ENCODE data around the gene BCL3. TPM values are rescaled to one million over a fixed set of nuclear protein-coding genes. Genes with fewer than 3 reads are reported as not detected.
"Not testable (repeated sequence)": the region's sequence is repeated elsewhere in the genome, so short reads cannot be mapped to it uniquely, and the experiment has no call there.

Gene BCL3
- total RNA-seq = 14.6 TPM
- long read RNA-seq, transcript BCL3-201 (9 exons, 2,038 nt) = major isoform, 26 of 33 reads
- long read RNA-seq, partial matches to known transcripts = 2 of 33 reads
- long read RNA-seq, other reads (novel, unspliced or antisense) = 4 of 33 reads

DNA sequence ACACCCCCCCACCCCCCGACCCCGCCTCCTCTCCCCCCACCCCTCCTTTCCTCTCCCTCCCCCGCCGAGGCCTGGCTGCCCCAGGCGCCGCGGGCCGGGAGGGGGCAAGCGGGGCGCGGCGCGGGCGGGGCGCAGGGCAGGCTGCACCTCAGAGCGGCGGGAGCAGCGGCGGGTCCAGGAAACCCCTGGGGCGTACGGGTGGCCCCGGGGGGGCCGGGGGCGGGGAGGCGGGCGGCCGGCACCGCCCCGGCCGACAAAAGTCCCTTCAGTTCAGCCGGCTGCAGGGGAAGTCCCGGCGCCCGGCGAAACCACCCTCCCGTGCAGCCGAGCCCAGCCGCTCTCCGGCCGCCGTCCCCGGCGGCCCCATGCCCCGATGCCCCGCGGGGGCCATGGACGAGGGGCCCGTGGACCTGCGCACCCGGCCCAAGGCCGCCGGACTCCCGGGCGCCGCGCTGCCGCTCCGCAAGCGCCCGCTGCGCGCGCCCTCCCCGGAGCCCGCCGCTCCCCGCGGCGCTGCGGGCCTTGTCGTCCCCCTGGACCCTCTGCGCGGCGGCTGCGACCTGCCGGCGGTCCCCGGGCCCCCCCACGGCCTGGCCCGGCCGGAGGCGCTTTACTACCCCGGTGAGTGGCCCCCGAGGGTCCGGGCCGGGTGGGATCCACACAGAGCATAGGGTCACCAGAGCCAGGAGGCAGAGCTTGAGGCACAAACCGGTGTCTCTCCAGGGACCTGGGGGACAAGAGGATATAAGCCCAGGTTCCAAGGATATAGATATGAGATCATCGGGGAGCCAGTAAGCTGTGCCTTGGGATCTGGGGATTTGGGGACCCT, at the start of gene BCL3:
TSS of gene BCL3 (plus strand) at position 283 of the 829 bp plus-strand sequence. CDS start at position 366, 83 bp downstream.
- DNase-seq (peak; percentile 87), ATAC-seq (ENCODE audit: poor library complexity) (peak; percentile 48)
- intact Hi-C loops (cut with DNase I) = no loop called here

DNA sequence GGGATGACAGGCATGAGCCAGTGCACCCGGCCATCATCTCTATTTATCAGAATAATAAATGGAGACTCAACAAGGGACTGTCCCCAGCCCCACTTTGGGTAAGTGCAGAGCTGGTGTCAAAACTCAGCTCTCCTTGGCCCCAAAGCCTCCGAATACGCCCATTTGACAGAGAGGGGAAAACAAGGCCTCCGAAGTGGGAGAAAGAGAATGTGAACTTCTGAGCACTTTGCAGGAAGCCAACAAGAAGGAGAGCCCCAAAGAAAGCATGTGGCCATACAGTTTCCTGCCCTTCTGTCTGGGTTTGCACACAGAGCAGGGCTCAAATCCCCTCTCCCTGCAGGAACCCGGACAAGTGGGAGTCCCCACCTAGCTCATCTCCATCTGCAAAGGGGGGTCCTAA, 48.0 kb upstream of the BCL3 start:
- intact Hi-C loops (cut with DNase I) = no loop called here
- ATAC-seq (ENCODE audit: poor library complexity) (no peak), DNase-seq (no peak)

GRCh38 chr19:44701228-44701627, 47.3 kb upstream of the BCL3 start:
- ATAC-seq (ENCODE audit: poor library complexity) (no peak), DNase-seq (no peak)
- intact Hi-C loops (cut with DNase I) = no loop called here

DNA sequence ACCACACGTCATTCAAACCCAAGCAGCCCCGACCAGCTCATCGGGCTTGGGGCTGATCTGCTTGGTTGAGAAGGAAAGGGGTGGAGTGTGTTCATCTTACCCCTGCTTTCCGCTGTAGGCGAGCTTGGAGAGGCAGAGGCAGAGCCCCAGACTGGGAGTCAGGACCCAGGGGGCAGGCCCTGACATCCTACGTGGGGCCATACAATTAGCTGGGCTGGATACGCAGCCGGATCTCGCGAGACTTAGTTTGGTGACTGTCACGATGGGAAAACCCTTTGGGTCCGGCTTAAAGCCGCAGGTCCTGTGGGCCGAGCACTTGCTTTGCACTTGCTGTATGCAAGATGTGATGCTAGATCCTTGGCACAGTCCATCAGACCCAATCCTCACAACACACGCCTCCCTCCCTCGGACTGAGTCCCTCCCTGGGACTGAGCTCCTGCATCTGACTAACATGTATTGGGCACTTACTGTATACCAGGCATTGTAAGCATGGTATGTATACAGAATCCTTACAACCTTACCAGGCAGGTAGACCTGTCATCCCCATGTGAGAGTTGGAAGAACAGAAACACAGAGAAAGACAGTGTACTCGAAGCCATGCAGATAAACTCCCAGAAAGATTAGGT, 45.8 kb upstream of the BCL3 start:
- ATAC-seq (ENCODE audit: poor library complexity) = no peak
- no peak for DNase-seq

DNA sequence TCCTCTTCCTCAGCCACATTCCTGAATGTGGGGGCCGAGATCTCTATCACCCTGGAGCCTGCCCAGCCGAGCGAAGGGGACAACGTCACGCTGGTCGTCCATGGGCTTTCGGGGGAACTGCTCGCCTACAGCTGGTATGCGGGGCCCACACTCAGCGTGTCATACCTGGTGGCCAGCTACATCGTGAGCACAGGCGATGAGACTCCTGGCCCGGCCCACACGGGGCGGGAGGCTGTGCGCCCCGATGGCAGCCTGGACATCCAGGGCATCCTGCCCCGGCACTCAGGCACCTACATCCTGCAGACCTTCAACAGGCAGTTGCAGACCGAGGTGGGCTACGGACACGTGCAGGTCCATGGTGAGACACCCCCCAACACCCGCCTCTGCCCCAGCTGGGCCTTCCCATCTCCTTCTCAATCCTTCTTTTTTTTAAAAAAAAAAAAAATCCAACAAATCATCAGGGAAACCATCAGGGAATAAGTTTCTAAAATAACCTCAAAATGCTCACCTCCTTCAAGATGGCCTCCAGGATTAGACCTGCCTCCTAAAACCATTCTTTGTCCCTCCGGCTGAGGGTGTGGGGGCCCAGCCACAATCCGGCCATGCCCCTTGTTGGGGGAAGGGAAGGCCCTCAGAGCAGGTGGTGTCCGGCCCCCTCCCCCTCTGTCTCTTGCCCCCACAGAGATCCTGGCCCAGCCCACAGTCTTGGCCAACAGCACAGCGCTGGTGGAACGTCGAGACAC, 45.0 kb upstream of the BCL3 start:
- intact Hi-C loops (cut with DNase I) = no loop called here
- no peak for ATAC-seq (ENCODE audit: poor library complexity)
- no peak for DNase-seq

More for the DNA sequence above, 45.8 kb upstream of the BCL3 start:
- intact Hi-C loops (cut with DNase I) = no loop called here

- ATAC-seq (ENCODE audit: poor library complexity) (no peak), DNase-seq (no peak)
- intact Hi-C loops (cut with DNase I) = no loop called here
Measured at GRCh38 chr19:44704982-44705381, 43.5 kb upstream of the BCL3 start.

GRCh38 chr19:44705502-44706010, 43.0 kb upstream of the BCL3 start:
- intact Hi-C loops (cut with DNase I) = no loop called here
- DNase-seq (no peak), ATAC-seq (ENCODE audit: poor library complexity) (no peak)

DNA sequence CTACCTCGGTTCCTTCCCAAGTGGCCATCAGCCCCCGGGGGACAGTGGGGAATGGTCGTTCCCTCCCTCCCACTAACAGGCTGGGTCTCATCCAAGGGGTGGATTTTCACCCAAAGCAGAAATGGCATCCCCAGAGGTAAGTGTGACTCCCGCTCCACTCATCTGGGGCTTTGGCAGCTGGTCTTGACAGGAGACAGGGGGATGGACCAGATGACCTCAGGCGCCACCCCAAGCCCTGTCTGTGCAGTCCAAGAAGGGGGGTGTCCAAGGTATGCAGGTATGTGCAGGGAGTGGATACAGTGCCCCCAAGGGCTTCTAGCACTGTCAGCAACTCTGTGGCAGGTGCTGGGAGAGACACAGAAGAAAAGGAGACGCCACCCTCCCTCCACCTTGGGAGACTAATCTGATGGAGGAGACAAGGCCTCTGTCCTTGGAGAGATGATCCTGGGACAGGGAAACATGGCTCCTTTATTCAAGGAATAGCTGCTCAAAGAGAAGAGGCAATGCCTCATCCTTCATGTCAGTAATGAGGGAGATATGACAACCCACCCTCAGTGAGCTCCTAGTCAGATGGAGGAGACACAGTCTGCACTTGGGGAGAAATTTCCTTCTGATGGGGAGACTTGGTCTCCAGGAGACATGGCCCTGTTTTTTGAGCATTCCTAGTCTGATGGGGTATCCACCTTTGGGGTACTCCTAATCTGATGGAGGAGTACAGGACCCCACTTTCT, 41.8 kb upstream of the BCL3 start:
- ATAC-seq (ENCODE audit: poor library complexity) = no peak
- DNase-seq = no peak
- intact Hi-C loops (cut with DNase I) = no loop called here

- intact Hi-C loops (cut with DNase I) = no loop called here
- ATAC-seq (ENCODE audit: poor library complexity) = no peak
- DNase-seq = no peak
Measured at GRCh38 chr19:44707794-44708193, 40.7 kb upstream of the BCL3 start.

GRCh38 chr19:44708940-44709339, 39.6 kb upstream of the BCL3 start:
- DNase-seq (no peak), ATAC-seq (ENCODE audit: poor library complexity) (no peak)
- intact Hi-C loops (cut with DNase I) = no loop called here

- intact Hi-C loops (cut with DNase I); DNase-seq; ATAC-seq (ENCODE audit: poor library complexity): not testable (repeated sequence)
Measured at GRCh38 chr19:44709434-44710266, 38.9 kb upstream of the BCL3 start.

GRCh38 chr19:44710483-44710882, 38.0 kb upstream of the BCL3 start:
- DNase-seq (no peak), ATAC-seq (ENCODE audit: poor library complexity) (no peak)
- intact Hi-C loops (cut with DNase I) = no loop called here

GRCh38 chr19:44712864-44713515, 35.5 kb upstream of the BCL3 start:
- intact Hi-C loops (cut with DNase I) = no loop called here
- ATAC-seq (ENCODE audit: poor library complexity) (no peak), DNase-seq (no peak)

- DNase-seq = no peak
- no peak for ATAC-seq (ENCODE audit: poor library complexity)
- intact Hi-C loops (cut with DNase I) = no loop called here
Measured at GRCh38 chr19:44714597-44715169, 33.8 kb upstream of the BCL3 start.

- no peak for DNase-seq
- ATAC-seq (ENCODE audit: poor library complexity) = no peak
- intact Hi-C loops (cut with DNase I) = no loop called here
Measured at GRCh38 chr19:44717603-44718002, 30.9 kb upstream of the BCL3 start.

DNA sequence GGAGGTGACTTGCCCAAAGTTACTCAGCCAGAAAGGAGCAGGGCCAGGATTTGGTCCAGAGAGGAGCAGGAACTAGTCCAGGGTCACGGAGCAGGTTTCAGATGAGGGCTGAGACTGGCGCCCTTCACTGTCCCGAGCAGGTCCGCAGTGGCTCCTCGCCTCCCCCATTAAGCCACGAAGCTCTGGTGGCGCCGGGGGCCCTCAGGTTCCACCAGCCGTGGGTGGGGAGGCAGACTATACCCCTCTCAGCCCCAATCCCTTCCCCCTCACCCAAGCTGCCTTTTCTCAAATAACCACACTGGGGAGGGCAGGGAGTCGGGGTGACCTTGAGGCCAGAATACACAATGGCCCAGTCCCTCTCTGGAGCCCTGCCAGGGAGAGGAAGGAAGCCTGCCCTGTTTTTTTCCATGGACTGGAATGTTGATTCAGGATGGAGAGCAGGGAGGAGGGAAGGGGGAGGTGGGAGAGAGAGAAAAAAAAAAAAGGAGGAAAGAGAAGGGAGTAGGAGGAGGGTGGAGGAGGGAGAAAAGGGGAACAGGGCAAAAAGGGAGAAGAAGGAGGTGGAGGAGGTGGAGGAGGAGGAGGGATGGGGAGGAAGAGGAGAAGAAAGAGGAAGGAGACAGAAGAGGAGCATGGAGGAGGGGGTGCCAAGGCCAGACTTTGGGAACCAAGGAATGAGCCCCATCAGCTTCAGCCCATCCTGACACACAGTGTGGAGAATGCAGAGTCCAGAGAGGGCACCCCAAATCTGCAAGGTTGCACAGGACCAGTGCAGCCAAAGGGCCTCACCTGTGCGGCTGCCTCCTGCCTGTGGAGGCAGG, 29.9 kb upstream of the BCL3 start:
- DNase-seq = peak; percentile 85
- peak; percentile 83 for ATAC-seq (ENCODE audit: poor library complexity)
- intact Hi-C loops (cut with DNase I) = no loop called here

Measured in Right ventricle myocardium superior (tissue), 1 donor.